Mesenchymal stem cell (in vitro differentiated cells and primary cell): Measurements from ENCODE around the gene CNDP1.
"Not testable (repeated sequence)": the region's sequence is repeated elsewhere in the genome, so short reads cannot be mapped to it uniquely, and the experiment has no call there.

Experiments
- DNase-seq: peaks from one replicate; pipeline ENCODE4 v3.0.0-alpha.2; 2013
- H2AFZ ChIP-seq: one replicate; pipeline ENCODE4 v1.6.1; 2013; ENCODE audit warnings: low read depth, mild to moderate bottlenecking, control low read depth, inconsistent platforms, low read length, moderate library complexity
- H2AK5ac ChIP-seq: 2 replicates; pipeline ENCODE4 v1.6.1; 2013; ENCODE audit warnings: low read length, moderate library complexity, mild to moderate bottlenecking, inconsistent platforms; ENCODE audit not compliant: severe bottlenecking
- H2BK120ac ChIP-seq: one replicate; pipeline ENCODE4 v1.6.1; 2013; ENCODE audit warnings: low read depth, mild to moderate bottlenecking, inconsistent platforms, low read length, moderate library complexity
- H2BK12ac ChIP-seq, 2 experiments: one replicate each; pipeline ENCODE4 v1.6.1; 2013; ENCODE audit warnings: inconsistent platforms in 2 of 2, low read length in 2 of 2, mild to moderate bottlenecking in 2 of 2, moderate library complexity in 2 of 2, control low read depth in 1 of 2
- H2BK15ac ChIP-seq: one replicate; pipeline ENCODE4 v1.6.1; 2013; ENCODE audit warnings: mild to moderate bottlenecking, low read depth, inconsistent platforms; ENCODE audit not compliant: poor library complexity, severe bottlenecking
- H2BK5ac ChIP-seq: 2 replicates; pipeline ENCODE4 v1.6.1; 2013; ENCODE audit warnings: low read depth, mild to moderate bottlenecking, low read length, control low read depth, inconsistent platforms; ENCODE audit not compliant: poor library complexity, severe bottlenecking
- H3K14ac ChIP-seq, 2 experiments: one replicate each; pipeline ENCODE4 v1.6.1; 2013; ENCODE audit warnings: inconsistent platforms in 2 of 2, low read length in 2 of 2, control low read depth in 1 of 2, mild to moderate bottlenecking in 1 of 2, moderate library complexity in 1 of 2
- H3K18ac ChIP-seq, 2 experiments: one replicate each; pipeline ENCODE4 v1.6.1; 2013; ENCODE audit warnings: inconsistent platforms in 2 of 2, low read length in 2 of 2, control low read depth in 1 of 2, low read depth in 1 of 2, mild to moderate bottlenecking in 1 of 2
- H3K23ac ChIP-seq, 2 experiments: one replicate each; pipeline ENCODE4 v1.6.1; 2013; ENCODE audit warnings: inconsistent platforms in 2 of 2, low read length in 2 of 2, mild to moderate bottlenecking in 2 of 2, moderate library complexity in 2 of 2, control low read depth in 1 of 2
- H3K27ac ChIP-seq: 2 replicates; pipeline ENCODE4 v1.5.1; 2013; ENCODE audit warnings: mild to moderate bottlenecking, moderate library complexity, low read length, control low read depth, inconsistent platforms; ENCODE audit not compliant: poor library complexity, severe bottlenecking
- H3K27me3 ChIP-seq, 2 experiments: 2 replicates each; pipeline versions ENCODE4 v1.6.1 to v1.7.0; 2013; ENCODE audit warnings: low read length in 2 of 2, mild to moderate bottlenecking in 2 of 2, moderate library complexity in 2 of 2, control low read depth in 1 of 2, inconsistent platforms in 1 of 2; ENCODE audit not compliant: control insufficient read depth in 1 of 2, insufficient read depth in 1 of 2
- H3K36me3 ChIP-seq, 2 experiments: 2 replicates each; pipeline versions ENCODE4 v1.6.1 to v1.7.0; 2013; ENCODE audit warnings: low read length in 2 of 2, control low read depth in 1 of 2, inconsistent platforms in 1 of 2, low read depth in 1 of 2, mild to moderate bottlenecking in 1 of 2; ENCODE audit not compliant: insufficient read depth in 2 of 2, control insufficient read depth in 1 of 2
- H3K4ac ChIP-seq, 2 experiments: one replicate each; pipeline ENCODE4 v1.6.1; 2013; ENCODE audit warnings: inconsistent platforms in 2 of 2, low read length in 2 of 2, mild to moderate bottlenecking in 2 of 2, moderate library complexity in 2 of 2, control low read depth in 1 of 2, low read depth in 1 of 2
- H3K4me1 ChIP-seq: 2 replicates; pipeline ENCODE4 v1.6.1; 2013; ENCODE audit warnings: low read depth, low read length, control low read depth; ENCODE audit not compliant: control insufficient read depth, insufficient read depth
- H3K4me2 ChIP-seq: 2 replicates; pipeline ENCODE4 v1.6.1; 2013; ENCODE audit warnings: low read length, mild to moderate bottlenecking, inconsistent platforms; ENCODE audit not compliant: poor library complexity, severe bottlenecking
- H3K4me3 ChIP-seq, 2 experiments: 2 replicates each; pipeline versions ENCODE4 v1.5.1 to v1.7.0; 2013; ENCODE audit warnings: low read length in 2 of 2, mild to moderate bottlenecking in 2 of 2, control low read depth in 1 of 2, low read depth in 1 of 2; ENCODE audit not compliant: insufficient read depth in 1 of 2
- H3K79me1 ChIP-seq: replicated peaks from 2 replicates; pipeline ENCODE4 v1.6.1; 2013; ENCODE audit warnings: mild to moderate bottlenecking, control low read depth, low read length, inconsistent platforms; ENCODE audit not compliant: poor library complexity, severe bottlenecking
- H3K9ac ChIP-seq: 2 replicates; pipeline ENCODE4 v1.7.0; 2013; ENCODE audit warnings: mild to moderate bottlenecking, low read length, moderate library complexity
- H3K9me3 ChIP-seq: 2 replicates; pipeline ENCODE4 v1.7.0; 2013; ENCODE audit warnings: mild to moderate bottlenecking, low read length; ENCODE audit not compliant: control insufficient read depth
- H4K8ac ChIP-seq: one replicate; pipeline ENCODE4 v1.6.1; 2013; ENCODE audit warnings: inconsistent platforms, mild to moderate bottlenecking, low read length, moderate library complexity
- H4K91ac ChIP-seq: one replicate; pipeline ENCODE4 v1.6.1; 2013; ENCODE audit warnings: mild to moderate bottlenecking, low read length, inconsistent platforms
- WGBS: methylation state at CpG from one replicate; pipeline ENCODE4 v1.1.7; 2013; ENCODE audit warnings: mixed read lengths; 5-methylcytosine and 5-hydroxymethylcytosine counted together

CNDP1 gene

GRCh38 chr18:74562131-74562730 is 27.9 kb downstream of the CNDP1 start:
- no peak overlapping the region for H3K14ac ChIP-seq
- H3K4me1 ChIP-seq, result no peaks in the 10 kb centered on the region
- H3K4ac ChIP-seq, result no peak overlapping the region
- H2BK5ac ChIP-seq, result no peak overlapping the region
- peaks cover 4% of the 10 kb centered on the region for H3K9me3 ChIP-seq
- H3K4me2 ChIP-seq, result no peak overlapping the region
- H2BK15ac ChIP-seq, result no peak overlapping the region
- H3K23ac ChIP-seq, result no peak overlapping the region
- whole genome bisulfite sequencing, result 80% methylated on average over 4 of the region's 4 CpGs
- no peak overlapping the region for H2BK120ac ChIP-seq
- no peak overlapping the region for H4K8ac ChIP-seq
- H2AFZ ChIP-seq, result no peak overlapping the region
- H3K36me3 ChIP-seq, result no peaks in the 10 kb centered on the region
- H4K91ac ChIP-seq, result no peak overlapping the region
- no peak overlapping the region for H2AK5ac ChIP-seq
- H2BK12ac ChIP-seq, result no peak overlapping the region
- H3K27ac ChIP-seq, result no peak overlapping the region
- DNase-seq, result no peak
- H3K27me3 ChIP-seq, result peaks cover 9 to 36% of the 10 kb centered on the region in 2 experiments
- no peak overlapping the region for H3K18ac ChIP-seq
- no peaks in the 10 kb centered on the region for H3K79me1 ChIP-seq
- H3K9ac ChIP-seq, result no peak overlapping the region
- H3K4me3 ChIP-seq, result no peak overlapping the region

- H4K91ac ChIP-seq, result no peak overlapping the region
- no peaks in the 10 kb centered on the region for H3K36me3 ChIP-seq
- no peak overlapping the region for H2BK15ac ChIP-seq
- no peak overlapping the region for H3K14ac ChIP-seq
- H2BK120ac ChIP-seq, result no peak overlapping the region
- H3K4me3 ChIP-seq, result no peak overlapping the region
- H3K27me3 ChIP-seq, result peaks cover 9 to 30% of the 10 kb centered on the region in 2 experiments
- H3K9me3 ChIP-seq, result peaks cover 4% of the 10 kb centered on the region
- H2BK5ac ChIP-seq, result no peak overlapping the region
- 71% methylated on average over 4 of the region's 4 CpGs for WGBS
- no peak overlapping the region for H3K4ac ChIP-seq
- no peak overlapping the region for H3K9ac ChIP-seq
- no peak overlapping the region for H4K8ac ChIP-seq
- no peak overlapping the region for H3K23ac ChIP-seq
- no peaks in the 10 kb centered on the region for H3K4me1 ChIP-seq
- H3K27ac ChIP-seq, result no peak overlapping the region
- no peak overlapping the region for H2BK12ac ChIP-seq
- H3K79me1 ChIP-seq, result no peaks in the 10 kb centered on the region
- H3K18ac ChIP-seq, result no peak overlapping the region
- H2AK5ac ChIP-seq, result no peak overlapping the region
- H2AFZ ChIP-seq, result no peak overlapping the region
- no peak overlapping the region for H3K4me2 ChIP-seq
- no peak for DNase-seq
Observed at GRCh38 chr18:74562775-74563174, 28.5 kb downstream of the CNDP1 start.

GRCh38 chr18:74563999-74564398 is 29.7 kb downstream of the CNDP1 start:
- no peak overlapping the region for H2BK5ac ChIP-seq
- H3K79me1 ChIP-seq, result no peaks in the 10 kb centered on the region
- H4K8ac ChIP-seq, result no peak overlapping the region
- 82% methylated on average over 3 of the region's 3 CpGs for WGBS
- no peak overlapping the region for H3K9ac ChIP-seq
- H2AK5ac ChIP-seq, result no peak overlapping the region
- H3K36me3 ChIP-seq, result no peaks in the 10 kb centered on the region
- no peak overlapping the region for H3K4me3 ChIP-seq
- H3K14ac ChIP-seq, result no peak overlapping the region
- peaks cover 9 to 33% of the 10 kb centered on the region in 2 experiments for H3K27me3 ChIP-seq
- no peak for DNase-seq
- H3K4ac ChIP-seq, result no peak overlapping the region
- H2BK15ac ChIP-seq, result no peak overlapping the region
- H3K27ac ChIP-seq, result no peak overlapping the region
- H3K18ac ChIP-seq, result no peak overlapping the region
- H2BK120ac ChIP-seq, result no peak overlapping the region
- H2AFZ ChIP-seq, result no peak overlapping the region
- no peaks in the 10 kb centered on the region for H3K4me1 ChIP-seq
- no peak overlapping the region for H4K91ac ChIP-seq
- H2BK12ac ChIP-seq, result no peak overlapping the region
- H3K9me3 ChIP-seq, result peaks cover 8% of the 10 kb centered on the region
- H3K23ac ChIP-seq, result no peak overlapping the region
- no peak overlapping the region for H3K4me2 ChIP-seq

GRCh38 chr18:74565164-74565563 is 30.9 kb downstream of the CNDP1 start:
- H3K18ac ChIP-seq, H3K23ac ChIP-seq, H4K91ac ChIP-seq, H2AK5ac ChIP-seq, H2BK15ac ChIP-seq, H3K4me2 ChIP-seq, H3K4me1 ChIP-seq, H3K14ac ChIP-seq, H3K4me3 ChIP-seq, H3K4ac ChIP-seq, H2AFZ ChIP-seq, H3K9me3 ChIP-seq, DNase-seq, H3K9ac ChIP-seq, H3K36me3 ChIP-seq, H2BK120ac ChIP-seq, H4K8ac ChIP-seq, H2BK5ac ChIP-seq, H2BK12ac ChIP-seq, H3K27ac ChIP-seq, H3K79me1 ChIP-seq: not testable (repeated sequence)
- H3K27me3 ChIP-seq, result peaks cover 9 to 33% of the 10 kb centered on the region in 2 experiments
- whole genome bisulfite sequencing, result 85% methylated on average over 1 of the region's 1 CpG
